NCI-H187 treated with DMSO at 0.1 percent for 48 hours (cell line): ENCODE data around the gene PIAS1.

Experiments used
- DNase-seq: peaks from one replicate; lab custom pipeline; 2025; lab: John Stamatoyannopoulos, UW

Gene PIAS1

DNA sequence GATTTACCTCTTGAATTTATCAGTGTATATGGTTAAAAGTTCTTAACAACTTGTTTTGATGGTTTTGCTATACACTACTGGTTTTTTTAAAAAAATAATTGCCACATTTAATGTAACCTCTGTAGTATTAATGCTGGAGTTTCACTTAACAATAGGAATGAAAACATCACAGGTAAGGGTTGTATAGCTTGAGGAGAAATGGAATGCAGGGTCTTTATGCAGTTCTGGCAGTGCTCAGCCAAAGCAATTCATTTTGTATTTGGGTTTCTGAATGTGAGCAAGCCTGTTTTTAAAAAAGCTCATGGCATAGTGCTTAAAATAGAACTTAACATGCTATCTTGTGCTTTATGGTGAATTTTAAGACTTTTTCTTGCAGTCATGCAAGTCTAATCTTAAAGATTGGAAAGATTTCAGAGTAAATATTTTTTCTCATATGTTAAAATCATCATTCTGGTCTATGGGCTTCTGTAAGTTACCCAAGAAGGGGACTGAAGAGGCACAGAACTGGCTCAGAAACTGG is 8.9 kb downstream of the PIAS1 start:
- DNase-seq, result no peak

DNA sequence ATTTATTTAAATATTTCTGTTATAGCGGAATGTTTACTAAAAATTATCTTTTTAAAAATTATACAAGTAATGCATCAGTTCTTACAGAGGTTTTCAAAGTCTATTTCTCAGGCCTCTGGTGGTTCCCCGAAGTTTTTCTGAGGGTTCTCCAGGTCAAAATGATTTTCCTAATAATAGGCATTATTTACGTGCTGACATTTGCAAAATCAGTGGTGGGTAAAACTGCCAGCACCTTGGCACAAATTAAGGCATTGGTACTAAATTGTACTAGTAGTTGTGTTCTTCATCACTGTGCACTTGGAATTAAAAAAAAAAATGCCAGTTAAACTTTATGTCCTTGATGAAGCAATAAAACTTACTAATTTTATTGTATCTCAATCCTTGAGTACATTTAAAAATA is 9.5 kb downstream of the PIAS1 start:
- DNase-seq, result no peak

DNA sequence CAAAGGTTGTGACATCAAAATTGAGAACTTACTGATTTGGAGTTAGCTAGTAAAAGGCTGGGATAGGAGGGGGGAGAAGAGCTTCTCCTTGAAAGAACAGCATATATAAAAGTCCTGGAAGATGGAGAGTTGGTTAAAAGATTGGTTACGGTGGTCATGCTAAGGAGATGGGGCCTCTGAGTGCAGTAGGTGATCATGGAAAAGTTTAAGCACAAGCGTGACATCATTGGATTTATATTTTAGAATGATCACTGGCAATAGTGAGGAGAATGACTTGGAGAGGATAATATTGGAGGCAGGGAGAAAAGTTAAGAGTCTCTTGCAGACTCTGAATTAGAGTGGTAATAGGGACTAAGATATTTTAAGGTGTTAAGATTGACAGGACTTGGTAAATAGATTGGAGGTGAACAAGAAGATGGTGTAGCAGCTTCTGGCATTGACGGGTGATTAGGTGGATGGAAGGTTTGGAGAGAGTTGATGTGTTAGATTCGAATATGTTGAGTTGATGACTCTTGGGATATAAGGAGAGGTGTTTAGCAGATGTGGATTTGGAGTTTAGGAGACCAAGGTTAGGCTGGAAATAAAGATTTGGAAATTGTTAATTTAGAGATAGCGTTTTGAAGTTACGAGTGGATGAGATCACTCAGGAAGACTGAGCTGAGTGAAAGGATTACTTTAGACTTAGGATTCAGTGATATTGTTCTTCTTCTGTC is 19.6 kb downstream of the PIAS1 start:
- no peak for DNase-seq

DNA sequence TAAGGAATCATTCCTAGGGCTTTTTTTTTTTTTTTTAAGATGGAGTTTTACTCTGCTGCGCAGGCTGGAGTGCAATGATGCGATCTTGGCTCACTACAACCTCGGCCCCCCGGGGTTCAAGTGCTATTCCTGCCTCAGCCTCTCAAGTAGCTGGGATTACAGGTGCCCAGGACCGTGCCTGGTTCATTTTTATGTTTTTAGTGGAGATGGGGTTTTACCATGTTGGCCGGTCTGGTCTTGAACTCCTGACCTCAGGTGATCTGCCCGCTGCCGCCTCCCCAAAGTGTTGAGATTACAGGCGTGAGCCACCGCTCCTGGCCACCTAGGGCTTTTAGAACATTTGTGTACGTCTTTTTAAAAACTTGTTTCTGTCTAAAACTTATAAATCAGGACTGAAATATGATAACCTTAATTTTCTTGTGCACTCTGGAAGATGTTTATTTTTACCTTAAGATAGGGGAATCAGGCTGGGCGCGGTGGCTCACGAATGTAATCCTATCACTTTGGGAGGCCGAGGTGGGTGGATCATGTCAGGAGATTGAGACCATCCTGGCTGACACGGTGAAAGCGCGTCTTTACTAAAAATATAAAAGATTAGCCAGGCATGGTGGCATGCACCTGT is 21.8 kb downstream of the PIAS1 start:
- no peak for DNase-seq

DNA sequence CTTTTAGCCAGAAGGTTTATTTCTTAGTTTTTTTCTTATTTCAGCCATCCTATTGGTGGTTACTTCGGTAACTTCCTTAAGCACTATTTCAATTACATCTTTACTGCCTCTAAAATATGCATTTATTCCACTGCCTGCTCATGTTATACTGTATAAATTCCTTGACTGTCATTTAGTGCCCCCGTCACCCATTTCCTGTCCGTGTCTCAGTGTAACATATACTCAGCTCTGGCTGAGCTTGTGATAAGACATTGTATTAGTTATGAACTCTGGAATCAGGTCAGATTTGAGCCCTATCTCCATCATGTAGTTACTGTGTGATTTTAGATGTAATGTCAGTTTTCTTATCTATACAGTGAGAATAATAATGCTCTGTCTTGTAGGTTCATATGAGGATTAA is 24.2 kb downstream of the PIAS1 start:
- no peak for DNase-seq

DNA sequence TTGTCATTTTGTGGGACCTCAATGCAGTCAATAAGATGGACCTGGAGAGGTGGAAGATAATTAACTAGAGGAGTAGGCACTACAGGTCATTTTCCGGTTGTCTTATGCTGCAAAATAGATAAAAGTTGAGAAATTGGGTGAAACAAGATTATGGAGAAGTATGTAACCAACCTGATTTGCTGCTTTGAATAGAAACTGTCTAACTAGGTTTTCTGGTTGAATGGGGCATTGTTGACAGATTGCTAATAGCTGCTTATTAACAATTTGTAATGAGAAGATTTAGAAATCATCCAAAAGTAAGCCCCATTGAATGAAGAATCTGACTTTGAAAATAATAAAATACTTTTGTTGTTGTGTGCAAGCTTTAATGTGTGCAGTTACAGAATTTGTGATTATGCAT is 26.2 kb downstream of the PIAS1 start:
- no peak for DNase-seq

DNA sequence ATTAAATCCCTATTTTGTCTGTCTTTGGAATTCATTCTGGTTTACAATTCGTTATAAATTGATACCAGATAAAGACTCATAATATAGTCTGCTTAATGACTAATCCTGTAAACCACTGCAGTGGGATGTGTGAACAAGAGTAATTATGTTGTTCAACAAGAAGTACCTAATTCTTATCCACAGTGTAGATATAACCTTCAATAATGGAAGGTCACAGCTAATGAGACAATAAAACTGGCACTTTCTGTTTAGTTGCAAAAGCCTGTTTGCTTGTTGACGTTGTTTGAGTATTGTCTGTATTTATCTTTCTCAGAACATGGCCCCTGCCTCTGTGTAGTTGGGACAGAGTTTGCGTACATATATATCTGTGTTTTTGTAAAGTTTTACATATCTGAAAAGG is 26.7 kb downstream of the PIAS1 start:
- no peak for DNase-seq

DNA sequence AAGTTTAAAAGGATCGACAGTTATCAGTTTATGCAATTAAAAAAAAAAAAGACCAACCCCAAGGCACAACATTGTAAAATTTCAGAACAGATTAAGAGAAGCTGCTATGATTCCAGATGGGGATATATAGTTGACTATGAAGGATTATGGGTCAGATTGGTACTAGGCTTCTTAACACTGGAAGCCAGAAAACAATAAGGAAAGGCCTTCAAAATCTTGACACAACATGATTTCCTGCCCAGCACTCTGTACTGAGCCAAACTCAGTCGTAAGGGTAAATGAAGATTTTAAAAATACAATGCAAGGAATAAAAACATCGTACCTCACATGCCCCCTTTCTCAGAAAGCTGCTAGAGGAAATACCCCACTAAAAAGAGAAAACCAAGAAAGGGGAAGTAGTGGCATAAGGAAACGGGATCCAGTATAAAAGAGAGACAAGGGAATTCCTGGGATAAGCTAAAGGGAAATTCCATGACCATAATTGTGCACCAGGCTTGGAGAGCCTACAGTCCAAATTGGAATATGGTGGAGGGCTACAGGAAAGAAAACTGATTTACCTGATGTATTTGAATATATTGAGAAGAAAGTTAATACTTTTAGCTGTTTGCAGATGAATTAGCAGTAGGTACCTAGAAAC is 27.9 kb downstream of the PIAS1 start:
- DNase-seq, result no peak

DNA sequence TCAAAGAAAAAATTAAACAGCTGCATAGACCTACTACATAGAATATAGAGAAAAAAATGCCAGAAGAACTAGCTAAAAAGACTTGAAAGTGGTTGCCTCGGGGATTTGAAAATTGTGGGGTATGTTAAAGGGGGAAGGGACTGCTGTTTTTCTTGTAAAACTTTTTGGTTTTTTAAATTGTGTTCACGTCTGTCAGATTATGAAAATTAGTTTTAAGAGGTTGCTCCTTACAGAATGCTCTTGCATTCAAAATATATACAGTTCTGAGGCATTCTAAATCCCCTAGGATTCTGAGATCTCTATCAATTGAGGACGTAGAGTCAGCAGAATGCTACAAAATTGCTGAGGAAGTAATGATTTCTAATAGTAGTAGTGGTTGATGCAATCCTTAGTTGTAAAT is 28.6 kb downstream of the PIAS1 start:
- no peak for DNase-seq

DNA sequence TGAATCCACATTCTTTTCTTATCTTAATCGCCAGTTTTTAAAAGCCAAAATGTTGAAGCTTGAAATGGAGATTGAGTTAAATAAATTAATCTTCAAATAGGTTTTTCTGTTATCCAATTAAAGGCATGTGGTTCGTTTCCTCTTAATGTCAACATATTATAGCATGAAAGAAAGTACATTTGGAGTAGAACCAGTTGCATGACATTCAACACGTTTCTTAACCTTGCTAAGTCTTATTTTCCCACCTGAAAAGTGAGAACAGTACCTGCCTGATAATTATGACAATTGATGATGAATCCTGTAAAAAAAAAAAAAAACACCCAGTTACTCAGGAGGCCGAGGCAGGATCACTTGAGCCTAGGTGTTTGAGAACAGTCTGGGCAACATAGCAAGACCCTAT is 29.3 kb downstream of the PIAS1 start:
- no peak for DNase-seq

DNA sequence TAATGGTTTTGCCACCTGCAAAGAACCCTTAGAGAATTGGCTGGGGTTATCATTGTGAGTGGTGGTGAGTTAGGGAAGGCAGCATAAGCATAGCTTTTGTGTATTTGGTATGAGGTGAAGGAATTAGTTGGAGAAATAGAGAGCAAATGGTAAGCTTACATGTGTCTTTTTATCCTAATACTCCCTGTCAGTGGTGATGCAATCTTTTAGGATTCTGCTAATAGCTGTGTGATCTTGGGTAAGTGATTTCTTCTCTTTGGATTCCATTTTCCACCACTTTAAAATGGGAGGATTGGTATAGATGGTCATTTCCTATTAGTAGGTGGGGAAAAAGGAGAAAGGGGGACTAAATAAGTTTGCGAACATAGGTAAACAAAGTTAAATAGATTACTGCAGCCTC is 30.9 kb downstream of the PIAS1 start:
- no peak for DNase-seq

DNA sequence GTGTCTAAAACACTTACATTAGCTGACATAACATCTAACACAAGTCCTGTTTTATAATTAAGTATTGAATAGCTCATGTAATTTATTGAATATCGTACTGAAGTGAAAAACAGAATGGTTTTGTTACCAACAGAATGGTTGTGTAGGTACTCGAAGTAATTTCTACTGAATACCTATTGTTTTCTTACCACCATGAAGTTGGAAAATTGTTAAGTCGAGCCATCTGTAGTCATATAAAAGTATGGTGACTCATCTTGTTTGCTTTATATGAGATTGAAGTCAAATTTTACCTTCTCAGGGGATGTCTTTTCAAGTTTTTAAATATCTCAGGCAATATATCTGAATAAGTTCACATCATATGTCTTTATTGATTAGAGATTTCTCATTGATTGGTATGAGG is 37.6 kb downstream of the PIAS1 start:
- no peak for DNase-seq

DNA sequence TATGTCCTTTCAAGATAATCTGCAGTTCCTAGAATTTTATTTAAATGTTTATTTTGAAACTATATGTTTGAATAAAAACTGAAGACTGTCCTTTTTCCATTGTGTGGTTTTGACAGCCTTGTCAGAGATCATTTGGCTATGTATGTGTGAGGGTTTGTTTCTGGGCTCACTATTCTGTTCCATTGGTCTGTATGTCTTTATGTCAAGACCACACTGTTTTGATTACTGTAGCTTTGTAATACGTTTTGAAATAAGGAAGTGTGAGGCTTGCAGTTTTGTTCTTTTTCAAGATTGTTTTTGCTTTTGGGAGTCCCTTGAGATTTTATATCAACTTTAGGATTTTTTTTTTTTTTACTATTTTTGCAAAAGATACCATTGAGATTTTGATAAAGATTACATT is 42.0 kb downstream of the PIAS1 start:
- no peak for DNase-seq

DNA sequence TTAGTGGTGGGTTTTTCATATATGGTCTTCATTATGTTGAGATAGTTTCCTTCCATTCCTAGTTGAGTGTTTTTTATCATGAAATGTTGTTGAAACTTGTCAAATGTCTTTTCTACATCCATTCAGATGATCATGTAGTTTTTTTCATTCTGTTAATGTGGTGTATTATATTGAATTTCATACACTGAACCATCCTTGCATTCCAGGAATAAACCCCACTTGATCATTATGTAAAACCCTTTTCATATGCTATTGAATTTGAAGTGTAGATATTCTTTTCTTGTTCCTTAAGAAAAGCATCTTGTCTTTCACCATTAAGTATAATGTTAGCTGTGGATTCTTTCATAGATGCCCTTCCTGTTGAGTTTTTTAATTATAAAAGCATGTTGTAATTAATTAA is 42.9 kb downstream of the PIAS1 start:
- no peak for DNase-seq

DNA sequence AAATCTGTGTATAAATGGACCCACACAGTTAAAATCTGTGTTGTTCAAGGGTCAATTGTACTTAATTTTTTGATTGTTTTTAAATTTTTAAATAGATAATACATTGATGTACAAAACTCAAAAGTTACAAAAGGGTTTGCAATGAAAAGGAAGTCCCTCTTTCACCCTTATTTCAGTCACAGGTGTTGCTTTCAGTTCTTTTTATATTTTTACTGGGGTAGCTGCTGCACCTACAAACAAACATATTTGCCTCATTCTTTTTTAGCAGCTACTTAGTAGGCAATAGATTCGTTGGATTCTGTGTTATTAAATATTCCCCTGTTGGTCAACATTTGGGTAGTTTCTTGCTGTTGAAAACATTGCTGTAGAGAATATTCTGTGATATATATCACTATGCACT is 44.4 kb downstream of the PIAS1 start:
- DNase-seq, result no peak

DNA sequence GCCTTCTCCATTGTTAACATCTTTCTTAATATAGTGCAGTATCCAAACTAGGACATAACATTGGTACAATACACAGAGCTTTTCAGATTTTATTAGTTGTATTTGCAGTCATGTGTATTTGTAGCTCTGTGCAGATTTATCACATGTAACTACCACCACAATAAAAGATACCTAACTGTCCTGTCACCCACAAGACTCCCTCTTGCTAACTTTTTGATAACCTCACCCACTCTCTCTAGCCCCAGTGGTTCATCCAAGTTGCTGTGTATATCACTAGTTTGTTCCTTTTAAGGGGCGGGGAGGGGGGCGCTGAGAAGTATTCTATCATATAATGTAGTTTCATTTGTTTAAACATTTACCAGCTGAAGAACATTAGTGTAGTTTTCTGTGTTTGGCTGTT is 46.1 kb downstream of the PIAS1 start:
- DNase-seq, result no peak

DNA sequence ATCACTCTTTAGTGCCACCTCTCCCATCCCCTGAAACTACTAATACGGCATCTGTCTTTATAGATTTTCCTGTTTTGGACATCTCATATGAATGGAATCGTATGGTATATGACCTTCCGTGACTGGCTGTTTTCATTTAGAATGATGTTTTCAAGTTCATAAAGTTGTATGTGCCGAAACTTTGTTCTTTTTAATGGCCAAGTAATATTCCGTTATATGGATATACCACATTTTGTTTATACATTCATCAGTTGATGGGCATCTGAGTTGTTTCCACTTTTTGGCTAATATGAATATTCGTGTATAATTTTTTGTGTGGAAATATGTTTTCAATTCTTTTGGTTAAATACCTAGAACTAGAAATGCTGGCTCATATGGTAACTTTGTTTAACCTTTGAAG is 49.5 kb downstream of the PIAS1 start:
- DNase-seq, result no peak

DNA sequence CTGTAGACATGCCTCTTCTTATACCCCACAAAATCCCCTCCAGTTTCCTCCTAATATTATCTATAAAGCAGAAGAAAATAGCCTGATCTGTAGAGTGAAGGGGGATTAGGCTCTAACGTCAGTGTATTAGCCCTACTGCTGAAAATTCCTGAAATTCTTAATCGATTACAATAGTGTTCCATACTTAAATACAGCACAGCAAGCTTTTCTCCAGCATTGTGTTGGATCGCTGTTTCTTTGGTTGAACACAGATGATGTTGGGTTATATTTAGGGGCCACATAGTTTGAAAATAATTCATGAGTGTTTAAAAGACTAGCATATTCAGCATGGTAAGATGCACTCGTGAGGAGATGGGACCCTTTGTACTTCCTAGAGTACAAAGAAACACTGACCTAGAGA is 52.5 kb downstream of the PIAS1 start:
- no peak for DNase-seq

DNA sequence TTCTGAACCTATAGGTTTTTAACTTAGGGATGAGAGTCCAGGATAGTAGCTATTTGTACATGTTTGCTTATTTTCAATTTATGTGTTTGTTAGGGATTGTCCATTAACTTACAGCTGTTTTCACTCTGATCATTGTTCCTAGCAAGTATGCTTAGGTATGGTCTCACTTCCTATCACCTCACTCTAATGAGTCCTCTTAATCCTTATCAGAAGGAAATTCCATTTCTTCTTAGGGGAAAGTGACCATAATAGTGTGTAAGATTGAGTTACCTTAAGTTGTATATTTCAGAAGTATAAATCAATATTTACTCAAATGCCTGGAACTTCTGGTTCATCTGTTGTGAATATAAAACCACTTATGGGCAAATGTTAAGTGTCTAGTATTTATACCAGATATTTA is 53.0 kb downstream of the PIAS1 start:
- DNase-seq, result no peak

DNA sequence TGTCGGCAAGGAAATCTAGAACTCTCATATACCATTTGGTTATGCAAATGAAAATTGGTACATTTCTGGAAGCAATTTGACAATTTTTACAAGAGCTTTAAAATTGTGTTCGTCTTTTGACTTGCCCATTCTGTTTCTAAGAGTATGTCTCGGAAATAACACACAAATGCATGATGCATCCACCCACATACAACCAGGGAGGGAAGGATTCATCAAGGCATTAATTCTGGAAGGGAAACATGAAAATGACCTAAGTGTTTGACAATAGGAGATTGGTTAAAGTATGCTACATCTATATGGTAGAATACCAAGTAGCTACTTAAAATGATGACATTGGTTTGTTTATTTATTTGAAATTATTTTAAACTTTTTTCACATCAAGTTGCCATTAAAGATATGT is 58.6 kb downstream of the PIAS1 start:
- no peak for DNase-seq

DNA sequence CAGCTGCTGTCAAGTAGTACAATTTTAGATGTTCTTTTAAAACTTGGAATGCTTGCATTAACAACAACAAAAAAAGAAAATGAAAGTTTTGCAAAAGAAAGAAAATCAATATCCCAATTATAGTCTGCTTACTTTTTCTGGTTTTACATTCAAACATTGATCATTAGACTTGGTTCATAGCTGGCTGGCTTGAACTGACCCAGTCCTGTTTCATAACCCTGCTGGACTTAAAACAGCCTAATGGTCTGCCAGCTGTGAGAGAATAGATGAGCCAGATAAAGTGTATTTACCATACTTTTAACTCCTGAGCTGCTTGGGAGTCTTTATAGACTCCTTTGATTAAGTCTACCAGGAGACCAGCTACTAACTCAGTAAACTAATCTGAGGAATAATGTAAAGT is 59.2 kb downstream of the PIAS1 start:
- DNase-seq, result no peak

DNA sequence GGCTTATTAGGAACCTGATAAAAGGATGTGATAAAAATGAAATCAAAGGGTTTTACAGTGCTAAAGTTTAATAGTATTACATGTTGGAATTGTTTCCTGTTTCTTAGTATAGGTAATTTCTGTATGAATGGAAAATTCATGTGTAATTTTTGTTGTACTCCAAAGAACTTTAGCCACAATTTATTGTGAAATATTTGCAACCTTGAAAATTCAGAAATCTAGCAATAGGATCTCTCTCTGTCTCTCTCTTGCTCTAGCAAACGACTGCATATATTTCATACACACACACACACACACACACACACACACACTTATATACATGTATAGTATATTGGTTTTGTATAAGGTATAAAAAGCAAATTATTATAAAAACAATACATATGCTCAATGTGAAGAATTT is 59.6 kb downstream of the PIAS1 start:
- no peak for DNase-seq

DNA sequence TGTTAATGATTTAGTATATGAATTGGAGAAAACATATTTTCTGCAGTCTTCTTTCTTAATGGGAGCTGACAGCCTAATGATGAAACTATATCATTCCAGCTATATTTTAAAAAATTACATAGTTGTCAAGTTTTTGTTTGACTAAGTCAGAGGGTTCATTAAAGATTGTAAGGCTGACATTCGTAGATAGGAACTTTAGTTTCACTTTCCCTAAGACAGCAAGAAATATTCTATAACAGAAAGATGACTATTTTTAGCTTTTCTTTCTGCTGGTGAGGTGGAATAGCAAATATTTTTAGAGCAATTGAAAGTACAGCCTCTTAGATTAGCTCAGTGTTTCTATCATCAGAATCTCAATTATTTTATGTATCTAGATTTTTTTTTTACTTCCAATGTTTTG is 60.2 kb downstream of the PIAS1 start:
- DNase-seq, result no peak

DNA sequence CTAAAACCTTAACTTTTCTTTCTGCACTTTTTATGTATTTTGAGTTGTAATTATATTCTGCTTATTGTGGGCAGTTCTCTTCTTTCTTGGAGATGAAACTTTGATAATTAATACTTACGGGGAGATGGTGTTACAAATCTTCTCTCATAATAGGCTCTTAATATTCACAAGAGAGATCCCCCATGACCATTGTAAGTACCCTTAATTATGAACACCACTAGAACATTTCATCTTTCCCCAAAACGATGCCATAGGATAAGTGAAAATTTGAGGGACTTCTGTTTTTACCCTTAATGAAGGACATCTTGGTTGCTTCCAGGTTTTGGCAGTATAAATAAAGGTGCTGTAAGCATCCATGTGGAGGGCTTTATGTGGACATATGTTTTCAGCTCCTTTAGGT is 60.7 kb downstream of the PIAS1 start:
- DNase-seq, result no peak
